Nucleus accumbens (tissue), 56 donors: Measurements from ENCODE around the gene FTCD.
"Not testable (repeated sequence)": the region's sequence is repeated elsewhere in the genome, so short reads cannot be mapped to it uniquely, and the experiment has no call there.

Experiments used
- DNase-seq, 56 donors: peaks; one replicate each; lab custom pipeline; 2025; lab: John Stamatoyannopoulos, UW

FTCD gene

GRCh38 chr21:46142582-46143473 lies 12.6 kb downstream of the FTCD start:
- no peak for DNase-seq

GRCh38 chr21:46141767-46142581 lies 13.4 kb downstream of the FTCD start:
- no peak for DNase-seq

GRCh38 chr21:46140352-46141003 lies 14.9 kb downstream of the FTCD start:
- DNase-seq = not testable (repeated sequence)

DNA sequence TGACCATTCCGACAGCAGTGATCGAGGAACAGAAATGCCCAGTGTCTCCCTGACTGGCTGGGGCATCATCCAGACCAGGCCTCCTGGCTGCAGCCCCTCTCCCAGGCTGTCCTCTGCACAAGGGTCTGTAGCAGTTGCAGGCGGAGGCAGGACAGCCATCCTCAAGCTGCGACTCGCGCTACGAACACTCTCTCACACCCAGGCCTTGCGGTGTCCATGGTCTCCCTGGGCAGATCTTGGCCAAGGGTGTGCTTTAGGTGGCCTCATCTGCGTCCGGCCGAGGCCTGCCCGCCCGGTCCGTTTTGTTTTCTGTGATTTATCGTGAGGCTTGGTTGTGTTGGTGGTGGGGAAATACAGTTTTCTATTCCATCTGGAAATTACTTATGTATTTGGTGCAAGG lies 15.7 kb downstream of the FTCD start:
- no peak for DNase-seq

DNA sequence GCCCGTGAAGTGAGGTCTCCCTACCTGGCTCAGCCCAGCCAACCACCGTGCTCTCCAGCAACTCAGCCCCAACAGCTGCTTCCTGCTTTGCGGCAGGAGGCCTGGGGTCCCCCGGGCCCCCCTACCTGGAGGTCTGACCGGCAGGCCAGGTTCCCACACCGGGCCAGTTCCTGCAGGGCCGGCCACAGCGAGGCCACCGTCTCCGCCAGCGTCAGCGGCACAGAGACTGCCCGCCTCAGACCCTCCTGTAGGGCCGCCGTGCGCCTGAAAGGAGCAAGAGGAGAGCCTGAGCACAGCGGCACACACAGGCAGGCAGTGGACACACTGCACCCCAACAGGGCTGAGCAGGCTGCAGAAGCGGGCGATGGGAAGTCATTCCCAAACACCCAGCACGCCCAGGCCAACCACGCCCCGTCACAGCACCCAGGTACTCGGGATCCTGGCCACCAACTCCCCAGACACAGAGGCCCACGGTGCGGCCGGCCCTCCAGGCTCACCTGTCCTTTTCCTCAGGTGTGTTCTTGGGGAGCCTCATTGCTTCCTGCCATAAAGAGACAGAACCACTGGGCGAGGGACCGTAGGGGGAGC lies 16.9 kb downstream of the FTCD start:
- DNase-seq = no peak

- DNase-seq = no peak
Measured at GRCh38 chr21:46137908-46138307, 17.5 kb downstream of the FTCD start.

DNA sequence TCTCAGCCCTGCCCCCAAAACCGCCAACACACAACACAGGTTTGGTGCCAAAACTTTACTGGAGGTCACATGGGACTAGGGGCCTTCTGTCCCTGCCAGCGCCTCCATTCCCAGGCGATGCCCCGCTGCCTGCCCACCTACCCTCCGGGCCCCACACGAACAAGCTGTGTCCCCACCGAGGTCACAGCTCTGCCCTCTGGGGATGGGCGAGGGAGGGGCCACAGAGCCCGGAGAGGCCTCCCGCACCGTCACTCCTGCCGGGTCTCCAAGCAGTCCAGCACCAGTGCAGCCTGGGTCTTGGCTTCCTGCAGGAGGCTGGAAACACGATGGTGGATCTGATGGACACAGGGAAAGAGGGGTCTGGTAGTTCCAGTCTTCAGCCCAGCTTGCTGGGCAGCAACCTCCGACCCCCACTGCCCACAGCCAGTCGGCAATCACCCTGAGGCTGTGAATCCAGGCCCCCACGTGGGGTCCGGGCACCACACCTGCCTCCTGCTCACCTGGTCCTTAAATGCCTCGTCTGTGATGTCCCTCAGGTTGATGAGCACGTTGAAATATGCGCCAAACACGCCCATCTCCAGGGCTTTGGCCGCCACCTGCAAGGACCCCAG lies 18.5 kb downstream of the FTCD start:
- DNase-seq = no peak

DNA sequence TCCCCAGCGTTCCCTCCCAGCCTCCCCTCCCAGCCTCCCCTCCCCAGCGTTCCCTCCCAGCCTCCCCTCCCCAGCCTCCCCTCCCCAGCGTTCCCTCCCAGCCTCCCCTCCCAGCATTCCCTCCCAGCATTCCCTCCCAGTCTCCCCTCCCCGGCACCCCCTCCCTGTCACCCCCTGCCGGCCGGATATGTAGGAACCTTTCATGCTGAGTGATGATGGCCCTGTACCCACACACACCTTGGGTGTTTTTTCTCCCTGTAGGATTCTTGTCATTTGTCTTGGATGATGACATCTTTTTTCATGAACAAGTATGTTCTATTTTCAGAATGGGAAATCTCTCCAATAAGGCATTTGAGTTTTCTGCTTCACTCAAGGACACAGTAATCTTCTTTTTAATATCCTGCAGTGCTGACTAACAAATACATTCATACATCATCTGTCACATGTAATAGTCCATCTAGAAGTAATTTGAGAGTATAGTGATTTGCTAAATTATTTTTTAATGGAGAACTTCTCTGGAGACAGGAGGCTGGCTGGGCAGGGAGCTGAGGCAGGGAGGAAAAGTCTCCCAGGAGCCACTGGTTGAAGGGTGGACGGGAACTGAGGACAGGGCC lies 19.5 kb downstream of the FTCD start:
- no peak for DNase-seq

DNA sequence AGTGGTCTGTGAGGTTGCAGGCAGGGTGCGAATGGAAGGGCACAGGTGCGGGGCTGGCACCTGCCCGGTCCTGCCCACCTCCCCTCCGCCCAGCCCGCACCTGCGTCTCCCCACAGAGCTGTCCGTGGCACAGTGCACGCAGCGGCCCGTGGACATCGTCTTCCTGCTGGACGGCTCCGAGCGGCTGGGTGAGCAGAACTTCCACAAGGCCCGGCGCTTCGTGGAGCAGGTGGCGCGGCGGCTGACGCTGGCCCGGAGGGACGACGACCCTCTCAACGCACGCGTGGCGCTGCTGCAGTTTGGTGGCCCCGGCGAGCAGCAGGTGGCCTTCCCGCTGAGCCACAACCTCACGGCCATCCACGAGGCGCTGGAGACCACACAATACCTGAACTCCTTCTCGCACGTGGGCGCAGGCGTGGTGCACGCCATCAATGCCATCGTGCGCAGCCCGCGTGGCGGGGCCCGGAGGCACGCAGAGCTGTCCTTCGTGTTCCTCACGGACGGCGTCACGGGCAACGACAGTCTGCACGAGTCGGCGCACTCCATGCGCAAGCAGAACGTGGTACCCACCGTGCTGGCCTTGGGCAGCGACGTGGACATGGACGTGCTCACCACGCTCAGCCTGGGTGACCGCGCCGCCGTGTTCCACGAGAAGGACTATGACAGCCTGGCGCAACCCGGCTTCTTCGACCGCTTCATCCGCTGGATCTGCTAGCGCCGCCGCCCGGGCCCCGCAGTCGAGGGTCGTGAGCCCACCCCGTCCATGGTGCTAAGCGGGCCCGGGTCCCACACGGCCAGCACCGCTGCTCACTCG lies 23.3 kb downstream of the FTCD start:
- DNase-seq = no peak

DNA sequence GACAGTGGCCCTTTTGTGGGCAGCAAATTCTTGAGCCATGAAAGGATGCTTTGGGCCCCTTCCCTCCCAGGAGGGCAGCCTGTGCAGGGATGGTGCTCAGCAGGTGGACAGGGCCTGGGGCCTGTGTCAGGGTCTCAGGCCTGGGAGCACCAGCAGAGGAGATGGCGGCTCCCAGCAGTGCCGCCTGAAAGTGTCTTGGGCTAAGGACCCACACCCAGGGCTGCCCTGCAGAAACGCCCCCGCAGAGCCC lies 23.9 kb downstream of the FTCD start:
- DNase-seq = no peak

GRCh38 chr21:46130831-46131587 lies 24.4 kb downstream of the FTCD start:
- no peak for DNase-seq

GRCh38 chr21:46129846-46130651 lies 25.3 kb downstream of the FTCD start:
- DNase-seq = no peak

DNA sequence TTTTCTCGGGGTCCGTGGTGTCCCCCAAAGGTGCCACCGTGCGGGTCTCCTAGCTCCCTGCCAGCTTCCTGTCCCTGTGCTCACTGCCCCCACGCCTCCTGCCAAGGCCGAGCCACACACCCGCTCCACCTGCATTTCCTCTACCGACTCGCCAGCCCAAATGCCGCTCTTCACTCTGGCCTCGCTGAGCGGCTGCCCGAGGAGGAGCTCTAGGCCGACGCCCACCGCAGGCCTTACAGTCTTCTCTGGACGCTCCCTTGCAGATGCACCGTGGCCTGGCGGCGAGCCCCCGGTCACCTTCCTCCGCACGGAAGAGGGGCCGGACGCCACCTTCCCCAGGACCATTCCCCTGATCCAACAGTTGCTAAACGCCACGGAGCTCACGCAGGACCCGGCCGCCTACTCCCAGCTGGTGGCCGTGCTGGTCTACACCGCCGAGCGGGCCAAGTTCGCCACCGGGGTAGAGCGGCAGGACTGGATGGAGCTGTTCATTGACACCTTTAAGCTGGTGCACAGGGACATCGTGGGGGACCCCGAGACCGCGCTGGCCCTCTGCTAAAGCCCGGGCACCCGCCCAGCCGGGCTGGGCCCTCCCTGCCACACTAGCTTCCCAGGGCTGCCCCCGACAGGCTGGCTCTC lies 26.3 kb downstream of the FTCD start:
- no peak for DNase-seq

GRCh38 chr21:46128106-46128932 lies 27.1 kb downstream of the FTCD start:
- DNase-seq = no peak

GRCh38 chr21:46127239-46128105 lies 27.9 kb downstream of the FTCD start:
- DNase-seq = no peak
